ENCODE results near the gene CBR1. TPM values are rescaled to one million over a fixed set of nuclear protein-coding genes. Genes with fewer than 3 reads are reported as not detected.
A peak's percentile ranks its signal among the peaks of the same experiment; 100 is the strongest.
"Not testable (repeated sequence)": the region's sequence is repeated elsewhere in the genome, so short reads cannot be mapped to it uniquely, and the experiment has no call there.

CBR1 gene
- total RNA-seq, 1 donor from 2014 or later, result 19.2 TPM

GRCh38 chr21:36079671-36080070, 9.8 kb downstream of the CBR1 start:
- DNase-seq (ENCODE audit: low read depth in 2 of 2), result no peak

DNA sequence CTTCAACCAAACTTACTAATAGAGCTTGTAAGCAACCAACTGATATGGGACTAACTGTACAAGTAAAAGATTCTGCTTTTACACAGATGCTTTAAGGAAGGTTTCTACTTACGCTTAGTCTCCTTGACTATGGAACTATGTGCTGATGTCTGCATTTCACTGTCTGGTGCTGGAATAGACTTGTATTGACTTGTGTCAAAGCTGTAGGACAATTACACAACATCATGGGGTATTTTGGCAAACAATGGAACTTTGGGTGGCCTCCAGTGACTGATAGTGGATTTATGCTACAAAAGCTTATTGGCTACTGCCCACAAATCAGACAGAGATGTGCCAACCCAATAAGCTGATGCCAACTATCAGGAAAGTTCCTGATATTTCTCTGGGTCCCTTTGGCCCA, 10.6 kb downstream of the CBR1 start:
- no peak for DNase-seq (ENCODE audit: low read depth in 2 of 2)

DNA sequence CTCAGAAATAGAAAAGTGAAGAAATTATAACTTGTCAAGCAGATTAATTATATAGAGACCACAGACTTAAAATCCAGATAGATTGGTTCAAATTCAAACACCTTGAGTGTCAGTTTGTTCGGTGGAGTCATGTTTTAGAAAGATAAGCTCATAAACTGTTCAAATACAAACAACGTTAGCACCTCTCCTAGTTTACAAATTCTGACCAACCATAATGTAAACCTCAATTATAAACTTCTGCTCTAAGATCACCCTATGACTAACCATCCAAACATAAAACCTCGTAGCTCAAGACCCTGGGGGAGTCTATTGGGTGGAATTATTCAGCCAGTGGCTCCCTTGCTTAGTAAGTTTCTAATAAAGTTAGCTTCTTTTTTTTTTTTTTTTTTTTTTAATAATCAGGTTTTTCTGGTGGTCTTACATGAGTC, 12.4 kb downstream of the CBR1 start:
- no peak for DNase-seq (ENCODE audit: low read depth in 2 of 2)

- no peak for DNase-seq (ENCODE audit: low read depth in 2 of 2)
Measured at GRCh38 chr21:36087362-36088138, 17.7 kb downstream of the CBR1 start.

DNA sequence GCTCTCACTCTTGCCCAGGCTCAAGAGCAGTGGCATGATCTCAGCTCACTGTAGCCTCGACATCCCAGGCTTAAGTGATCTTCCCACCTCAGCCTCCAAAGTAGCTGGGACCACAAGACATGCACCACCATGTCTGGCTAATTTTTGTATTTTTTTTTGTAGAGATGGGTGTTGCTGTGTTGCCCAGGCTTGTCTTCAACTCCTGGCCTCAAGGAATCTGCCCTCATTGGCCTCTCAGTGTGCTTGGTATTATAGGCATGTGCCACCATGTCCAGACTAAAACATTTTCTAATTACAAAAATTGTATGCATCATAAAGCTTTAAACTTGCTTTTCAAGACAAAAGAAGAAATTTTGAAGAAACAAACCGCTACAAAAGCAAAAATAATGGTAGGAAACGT, 20.1 kb downstream of the CBR1 start:
- no peak for DNase-seq (ENCODE audit: low read depth in 2 of 2)

DNA sequence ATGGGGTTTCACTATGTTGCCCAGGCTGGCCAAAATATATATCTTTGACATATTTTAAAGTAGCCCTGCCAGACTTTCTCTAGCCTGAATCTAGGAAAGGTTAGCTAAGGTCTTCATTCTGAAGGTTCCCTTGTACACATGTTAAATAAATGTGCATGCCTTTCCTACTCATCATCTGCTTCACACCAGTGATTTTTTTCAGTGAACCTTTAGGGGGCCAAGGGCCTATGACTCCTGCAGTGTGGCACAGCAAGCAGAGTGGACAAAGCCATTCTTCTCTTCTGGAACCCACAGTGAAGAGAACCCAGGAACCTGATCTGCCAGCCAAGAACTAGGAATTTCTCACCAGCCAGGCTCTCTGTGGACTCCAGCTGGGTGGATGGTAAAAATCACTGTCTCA, 22.9 kb downstream of the CBR1 start:
- DNase-seq (ENCODE audit: low read depth in 2 of 2), result no peak

DNA sequence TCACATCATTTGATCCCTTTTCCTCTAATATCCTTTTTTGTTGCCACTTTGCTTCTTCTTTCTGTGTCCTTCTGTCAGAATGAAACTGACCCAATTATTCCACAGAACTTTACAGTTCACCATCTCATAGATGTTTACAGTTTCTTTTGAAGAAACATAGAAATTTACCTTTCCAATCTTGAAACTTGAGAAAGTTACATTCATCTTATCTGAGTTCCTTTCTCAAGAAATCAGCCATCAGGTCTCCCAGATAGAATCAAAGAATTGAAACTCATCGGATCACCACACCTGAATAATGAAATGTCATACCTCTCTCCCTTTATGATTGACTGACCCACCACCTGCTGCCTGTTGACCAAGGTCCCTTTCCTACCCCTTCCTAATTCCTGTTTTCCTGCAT, 23.7 kb downstream of the CBR1 start:
- DNase-seq (ENCODE audit: low read depth in 2 of 2), result no peak

DNA sequence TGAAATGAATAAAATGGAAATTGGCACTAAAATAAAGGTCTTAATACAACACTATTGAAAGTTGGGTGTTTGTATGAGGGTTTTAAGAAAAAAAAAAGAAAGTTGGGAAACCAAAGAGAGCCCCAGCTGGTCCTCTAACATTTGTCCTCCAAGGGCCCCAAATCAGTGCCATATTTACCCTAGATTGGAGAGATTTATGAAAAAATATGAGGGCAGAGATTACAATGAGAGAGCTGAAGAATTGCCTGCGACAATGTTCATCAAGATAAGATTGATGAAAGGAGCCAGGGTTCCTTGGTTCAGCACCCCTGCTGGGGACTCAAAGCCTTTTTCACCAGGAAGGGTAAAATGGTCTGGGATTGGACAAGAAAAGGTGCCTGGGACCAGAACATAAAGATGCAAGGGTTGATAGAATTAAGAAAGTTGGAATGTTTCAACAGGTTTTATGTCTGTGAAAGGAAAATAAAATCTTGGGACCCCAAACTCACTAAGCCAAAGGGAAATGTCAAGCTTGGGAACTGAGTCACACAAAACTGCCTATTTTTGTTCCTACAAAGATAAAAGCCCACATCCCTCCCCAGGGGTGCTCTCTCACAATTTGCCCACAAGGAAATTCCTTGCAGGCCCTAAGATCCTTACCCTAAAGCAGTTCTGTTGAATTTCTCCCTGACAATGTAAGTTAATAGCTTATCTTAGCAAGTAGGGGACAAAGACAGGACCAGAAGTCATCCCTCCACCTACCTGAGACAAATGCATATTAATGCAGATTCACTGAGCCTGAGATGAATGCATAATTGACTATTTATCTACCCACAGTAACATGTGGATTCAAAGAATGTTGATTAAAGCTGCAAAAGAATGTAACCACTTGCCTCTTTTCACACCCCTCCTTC, 26.8 kb downstream of the CBR1 start:
- DNase-seq (ENCODE audit: low read depth in 2 of 2), result no peak

- DNase-seq (ENCODE audit: low read depth in 2 of 2), result peak; percentile 36 to 63
Measured at GRCh38 chr21:36097427-36098181, 27.8 kb downstream of the CBR1 start.

GRCh38 chr21:36098182-36098532, 28.3 kb downstream of the CBR1 start:
- no peak for DNase-seq (ENCODE audit: low read depth in 2 of 2)

- DNase-seq (ENCODE audit: low read depth in 2 of 2), result no peak
Measured at GRCh38 chr21:36099000-36099399, 29.2 kb downstream of the CBR1 start.

DNA sequence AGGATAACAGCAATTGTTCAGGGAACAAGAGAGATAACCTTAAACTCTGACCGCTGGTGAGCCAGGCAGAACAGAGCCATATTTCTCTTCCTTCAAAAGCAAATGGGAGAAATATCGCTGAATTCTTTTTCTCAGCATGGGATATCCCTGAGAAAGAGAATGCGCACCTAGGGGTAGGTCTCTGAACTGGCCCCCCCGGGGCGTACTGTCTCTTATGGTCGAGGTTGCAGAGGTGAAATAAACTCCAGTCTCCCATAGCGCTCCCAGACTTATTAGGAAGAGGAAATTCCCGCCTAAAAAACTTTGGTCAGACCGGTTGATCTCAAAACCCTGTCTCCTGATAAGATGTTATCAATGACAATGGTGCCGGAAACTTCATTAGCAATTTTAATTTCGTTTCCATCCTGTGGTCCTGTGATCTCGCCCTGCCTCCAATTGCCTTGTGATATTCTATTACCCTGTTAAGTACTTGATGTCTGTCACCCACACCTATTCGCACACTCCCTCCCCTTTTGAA, 29.9 kb downstream of the CBR1 start:
- not testable (repeated sequence) for DNase-seq (ENCODE audit: low read depth in 2 of 2)

DNA sequence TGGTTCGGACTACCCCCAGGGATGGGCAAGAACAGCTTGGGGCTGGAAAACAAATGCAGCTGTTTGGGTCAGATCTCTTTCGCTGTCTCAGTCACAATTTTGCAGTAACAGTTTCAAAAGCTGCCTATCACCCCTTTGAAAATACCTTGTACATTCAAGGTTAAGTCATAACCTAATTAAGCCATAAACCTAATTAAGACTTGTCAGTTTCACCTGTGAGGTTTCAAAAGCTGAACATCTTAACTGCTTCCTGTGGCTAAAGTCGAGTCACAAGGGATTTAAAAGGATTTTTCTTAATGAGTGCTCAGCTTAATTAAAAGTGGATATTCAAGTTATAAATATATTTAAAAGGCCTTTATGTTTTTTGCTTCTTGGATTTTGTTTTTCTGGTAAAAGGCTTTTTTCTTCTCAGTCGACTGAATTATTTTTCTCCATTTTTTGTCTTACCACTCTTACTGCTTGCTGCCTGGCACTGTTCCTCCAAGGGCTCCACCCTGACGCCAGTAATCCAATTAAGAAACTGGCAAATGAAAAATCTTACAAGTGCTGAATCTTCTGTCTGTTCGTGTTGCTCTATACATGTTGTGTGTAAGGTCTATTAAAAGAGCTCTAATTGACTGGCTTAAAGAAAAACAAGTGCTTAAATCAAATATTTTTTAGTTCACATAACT, 31.3 kb downstream of the CBR1 start:
- DNase-seq (ENCODE audit: low read depth in 2 of 2), result no peak

GRCh38 chr21:36103434-36103833, 33.6 kb downstream of the CBR1 start:
- no peak for DNase-seq (ENCODE audit: low read depth in 2 of 2)

- DNase-seq (ENCODE audit: low read depth in 2 of 2), result peak; percentile 45
Measured at GRCh38 chr21:36104317-36105300, 34.8 kb downstream of the CBR1 start.

DNA sequence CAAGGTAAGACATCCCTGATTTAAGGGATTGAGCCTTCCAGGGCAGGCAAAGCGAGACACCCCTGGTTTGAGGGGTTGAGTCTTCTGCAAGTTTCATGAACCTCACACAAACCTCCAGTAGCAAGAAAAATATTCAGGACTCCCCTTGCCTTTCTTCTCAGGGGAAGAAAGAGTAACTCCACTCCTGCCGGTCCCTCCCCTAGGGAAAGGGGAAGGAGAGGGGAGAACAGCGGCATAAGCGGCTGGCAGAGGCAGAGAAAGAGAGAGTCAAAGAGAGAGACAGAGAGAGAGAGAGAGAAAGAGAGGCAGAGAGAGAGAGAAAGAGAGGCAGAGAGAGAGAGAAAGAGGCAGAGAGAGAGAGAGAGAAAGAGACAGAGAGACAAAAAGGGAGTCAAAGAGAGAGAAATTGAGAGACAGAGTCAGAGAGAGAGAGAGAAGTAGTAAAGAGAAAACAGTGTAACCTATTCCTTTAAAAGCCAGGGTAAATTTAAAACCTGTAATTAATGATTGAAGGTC, 35.6 kb downstream of the CBR1 start:
- DNase-seq (ENCODE audit: low read depth in 2 of 2), result no peak

- DNase-seq (ENCODE audit: low read depth in 2 of 2), result no peak
Measured at GRCh38 chr21:36109868-36110267, 40.0 kb downstream of the CBR1 start.

GRCh38 chr21:36111238-36111637, 41.4 kb downstream of the CBR1 start:
- DNase-seq (ENCODE audit: low read depth in 2 of 2), result no peak

GRCh38 chr21:36113647-36114428, 44.0 kb downstream of the CBR1 start:
- DNase-seq (ENCODE audit: low read depth in 2 of 2), result no peak

Data from lung microvascular endothelial cell (primary cell).